Measurements from ENCODE around the gene ANO1. TPM values are rescaled to one million over a fixed set of nuclear protein-coding genes. Genes with fewer than 3 reads are reported as not detected.

Gene ANO1
- total and polyA plus RNA-seq, 2 donors (not counting 1 experiment from before 2014, with no cell fraction given) = not detected

DNA sequence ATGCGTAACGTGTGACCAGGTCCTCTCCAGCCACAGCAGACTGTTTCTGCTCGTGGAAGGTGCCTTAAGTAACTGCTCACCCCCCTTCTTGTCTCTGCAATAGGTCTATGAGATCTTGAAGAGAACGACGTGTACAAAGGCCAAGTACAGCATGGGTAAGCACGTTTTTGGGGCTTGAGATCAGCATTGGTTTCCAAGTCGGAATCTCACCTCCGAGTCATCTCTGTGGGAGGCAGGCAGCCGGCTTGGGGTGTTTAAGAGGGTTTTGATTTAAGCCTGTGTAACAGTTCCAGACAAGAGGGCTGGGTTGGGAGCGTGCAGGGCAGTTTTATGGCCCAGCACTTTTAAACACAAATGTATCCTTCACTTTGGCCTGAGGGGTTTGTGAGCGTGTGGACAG is 30.1 kb downstream of the ANO1 start:
- H3K27ac ChIP-seq (ENCODE audit: low read length in 2 of 2) = no peak overlapping the region
- no peaks in the 10 kb centered on the region for H3K4me1 Mint-ChIP-seq
- no peak overlapping the region for H3K9ac ChIP-seq (ENCODE audit: low read length)
- WGBS (ENCODE audit: insufficient coverage) = 75% methylated on average over 10 of the region's 11 CpGs
- peaks cover 6% of the 10 kb centered on the region for H3K27me3 Mint-ChIP-seq
- no peak overlapping the region for H3K4me3 Mint-ChIP-seq
- DNase-seq (no peak), ATAC-seq (ENCODE audit: low read depth) (no peak)
- no peak for TF ChIP-seq EZH2 (IDR thresholded peaks at IDR 0.05; ENCODE audit: borderline replicate concordance, insufficient read depth, low read depth, low read length, poor library complexity, severe bottlenecking)
- TF ChIP-seq, protein P1, sequence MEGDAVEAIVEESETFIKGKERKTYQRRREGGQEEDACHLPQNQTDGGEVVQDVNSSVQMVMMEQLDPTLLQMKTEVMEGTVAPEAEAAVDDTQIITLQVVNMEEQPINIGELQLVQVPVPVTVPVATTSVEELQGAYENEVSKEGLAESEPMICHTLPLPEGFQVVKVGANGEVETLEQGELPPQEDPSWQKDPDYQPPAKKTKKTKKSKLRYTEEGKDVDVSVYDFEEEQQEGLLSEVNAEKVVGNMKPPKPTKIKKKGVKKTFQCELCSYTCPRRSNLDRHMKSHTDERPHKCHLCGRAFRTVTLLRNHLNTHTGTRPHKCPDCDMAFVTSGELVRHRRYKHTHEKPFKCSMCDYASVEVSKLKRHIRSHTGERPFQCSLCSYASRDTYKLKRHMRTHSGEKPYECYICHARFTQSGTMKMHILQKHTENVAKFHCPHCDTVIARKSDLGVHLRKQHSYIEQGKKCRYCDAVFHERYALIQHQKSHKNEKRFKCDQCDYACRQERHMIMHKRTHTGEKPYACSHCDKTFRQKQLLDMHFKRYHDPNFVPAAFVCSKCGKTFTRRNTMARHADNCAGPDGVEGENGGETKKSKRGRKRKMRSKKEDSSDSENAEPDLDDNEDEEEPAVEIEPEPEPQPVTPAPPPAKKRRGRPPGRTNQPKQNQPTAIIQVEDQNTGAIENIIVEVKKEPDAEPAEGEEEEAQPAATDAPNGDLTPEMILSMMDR (IDR thresholded peaks at IDR 0.05) = no peak
- H3K9me3 ChIP-seq (ENCODE audit: control extremely low read depth in 1 of 3, control insufficient read depth in 2 of 3, insufficient read depth in 1 of 3, low read length in 2 of 3) = no peaks in the 10 kb centered on the region
- no peaks in the 10 kb centered on the region for H3K4me1 ChIP-seq (ENCODE audit: control insufficient read depth in 2 of 2, insufficient read depth in 2 of 2, low read length in 2 of 2)
- H3K79me2 ChIP-seq (ENCODE audit: control insufficient read depth, insufficient read depth, low read length) = no peaks in the 10 kb centered on the region
- no peak overlapping the region for H3K4me2 ChIP-seq (replicated peaks; ENCODE audit: low read depth, low read length, poor library complexity, severe bottlenecking)
- no peaks in the 10 kb centered on the region for H3K27me3 ChIP-seq (replicated peaks in 1 of 4; ENCODE audit: control extremely low read depth in 1 of 4, control insufficient read depth in 3 of 4, insufficient read depth in 4 of 4, low read length in 3 of 4)
- H2AFZ ChIP-seq (ENCODE audit: insufficient read depth, low read depth, low read length, poor library complexity, severe bottlenecking) = no peak overlapping the region
- no peak overlapping the region for H3K27ac Mint-ChIP-seq
- intact Hi-C loops (cut with micrococcal nuclease) = no loop called here
- H4K20me1 ChIP-seq (ENCODE audit: control insufficient read depth, insufficient read depth, low read length, poor library complexity, severe bottlenecking) = no peaks in the 10 kb centered on the region
- ChIA-PET CTCF (no interaction called here), POLR2A (no interaction called here)
- no peaks in the 10 kb centered on the region for H3K36me3 ChIP-seq (replicated peaks in 1 of 2; ENCODE audit: control extremely low read depth in 1 of 2, control insufficient read depth in 1 of 2, extremely low read depth in 1 of 2, insufficient read depth in 2 of 2, low read length in 1 of 2)
- no peak overlapping the region for H3K4me3 ChIP-seq (ENCODE audit: control extremely low read depth in 1 of 5, extremely low read depth in 1 of 5, insufficient read depth in 1 of 5, low read depth in 2 of 5, low read length in 4 of 5)
- no peaks in the 10 kb centered on the region for H3K9me3 Mint-ChIP-seq (ENCODE audit: insufficient read depth)

DNA sequence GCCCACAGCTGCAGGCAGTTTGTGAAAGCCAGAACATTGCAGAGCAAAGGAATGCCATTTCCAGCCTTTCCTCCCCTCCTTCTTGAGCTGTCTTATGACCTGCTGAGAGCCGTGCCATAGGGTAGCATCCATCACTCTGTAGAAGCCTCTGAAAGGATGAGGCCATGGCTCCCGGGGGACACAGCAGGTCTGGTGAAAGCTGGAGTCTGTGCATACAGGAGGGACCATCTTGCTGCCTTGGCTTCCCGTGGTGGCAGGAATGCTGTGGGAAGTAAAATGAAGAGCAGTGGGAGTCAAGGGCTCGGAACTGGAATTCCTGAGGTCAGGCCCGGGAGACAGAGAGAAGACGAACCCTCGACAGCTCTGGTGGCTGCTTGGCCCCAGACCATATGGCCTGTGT is 30.9 kb downstream of the ANO1 start:
- Mint-ChIP-seq H3K27ac (no peak overlapping the region), H3K9me3 (ENCODE audit: insufficient read depth) (no peaks in the 10 kb centered on the region), H3K4me1 (no peaks in the 10 kb centered on the region), H3K4me3 (no peak overlapping the region), H3K27me3 (peaks cover 10% of the 10 kb centered on the region)
- DNase-seq (no peak), ATAC-seq (ENCODE audit: low read depth) (no peak)
- Histone ChIP-seq H3K4me3 (ENCODE audit: control extremely low read depth in 1 of 5, extremely low read depth in 1 of 5, insufficient read depth in 1 of 5, low read depth in 2 of 5, low read length in 4 of 5) (no peak overlapping the region), H3K4me2 (replicated peaks; ENCODE audit: low read depth, low read length, poor library complexity, severe bottlenecking) (no peak overlapping the region), H3K27ac (ENCODE audit: low read length in 2 of 2) (no peak overlapping the region), H4K20me1 (ENCODE audit: control insufficient read depth, insufficient read depth, low read length, poor library complexity, severe bottlenecking) (no peaks in the 10 kb centered on the region), H3K36me3 (replicated peaks in 1 of 2; ENCODE audit: control extremely low read depth in 1 of 2, control insufficient read depth in 1 of 2, extremely low read depth in 1 of 2, insufficient read depth in 2 of 2, low read length in 1 of 2) (no peaks in the 10 kb centered on the region), H3K79me2 (ENCODE audit: control insufficient read depth, insufficient read depth, low read length) (no peaks in the 10 kb centered on the region), H2AFZ (ENCODE audit: insufficient read depth, low read depth, low read length, poor library complexity, severe bottlenecking) (no peak overlapping the region), H3K9me3 (ENCODE audit: control extremely low read depth in 1 of 3, control insufficient read depth in 2 of 3, insufficient read depth in 1 of 3, low read length in 2 of 3) (no peaks in the 10 kb centered on the region), H3K4me1 (ENCODE audit: control insufficient read depth in 2 of 2, insufficient read depth in 2 of 2, low read length in 2 of 2) (no peaks in the 10 kb centered on the region), H3K27me3 (replicated peaks in 1 of 4; ENCODE audit: control extremely low read depth in 1 of 4, control insufficient read depth in 3 of 4, insufficient read depth in 4 of 4, low read length in 3 of 4) (no peaks in the 10 kb centered on the region), H3K9ac (ENCODE audit: low read length) (no peak overlapping the region)
- TF ChIP-seq, protein P1 (IDR thresholded peaks at IDR 0.05) = no peak
- TF ChIP-seq EZH2 (IDR thresholded peaks at IDR 0.05; ENCODE audit: borderline replicate concordance, insufficient read depth, low read depth, low read length, poor library complexity, severe bottlenecking) = no peak
- CTCF ChIA-PET = interaction anchor here (0.6 kb wide), 1 partner anchor 8 kb away, joined by 4 read pairs; no protein-coding TSS in a partner anchor
- 79% methylated on average over 6 of the region's 7 CpGs for WGBS (ENCODE audit: insufficient coverage)
- POLR2A ChIA-PET = no interaction called here
- intact Hi-C loops (cut with micrococcal nuclease) = no loop called here

Data from B cell (primary cell).